ENCODE measurements around the gene MAGI2.
"Not testable (repeated sequence)": the region's sequence is repeated elsewhere in the genome, so short reads cannot be mapped to it uniquely, and the experiment has no call there.

Gene MAGI2

DNA sequence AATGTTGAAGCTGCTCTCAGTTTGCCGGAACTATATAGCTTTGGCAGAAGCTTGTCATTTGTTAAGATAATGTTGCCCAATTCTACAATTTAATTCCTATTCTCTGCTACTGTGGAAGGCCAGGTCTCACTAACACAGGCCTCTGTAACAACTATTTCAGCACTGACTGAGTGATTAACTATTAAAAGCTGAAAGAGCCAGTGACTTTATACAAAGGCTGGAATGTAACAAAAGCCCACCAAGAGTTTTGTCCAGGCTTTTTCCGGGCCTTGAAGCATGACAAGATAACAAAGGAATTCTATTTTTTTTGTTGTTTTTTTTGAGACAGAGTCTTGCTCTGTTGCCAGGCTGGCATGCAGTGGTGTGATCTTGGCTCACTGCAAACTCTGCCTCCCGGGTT is 859.3 kb downstream of the MAGI2 start:
- DNase-seq, result no peak

DNA sequence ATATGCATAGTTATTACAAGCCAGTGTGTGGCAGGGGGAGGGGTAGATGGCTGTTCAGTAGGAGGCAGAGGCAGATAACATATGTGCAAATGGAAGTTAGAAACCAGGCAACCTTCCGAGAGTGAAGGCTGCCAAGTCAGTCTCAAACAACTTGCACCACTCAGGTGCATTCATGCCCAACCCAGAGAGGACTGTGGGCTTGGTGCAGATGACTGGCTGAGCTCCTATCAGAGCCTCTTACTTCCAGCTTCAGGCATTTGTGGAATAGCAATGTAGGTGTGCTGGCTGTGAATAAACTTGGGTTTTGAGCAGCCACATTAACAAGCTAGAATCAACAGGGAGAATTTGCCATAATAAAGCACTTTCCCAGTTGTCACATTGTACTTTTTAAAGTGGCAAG is 865.1 kb downstream of the MAGI2 start:
- no peak for DNase-seq

DNA sequence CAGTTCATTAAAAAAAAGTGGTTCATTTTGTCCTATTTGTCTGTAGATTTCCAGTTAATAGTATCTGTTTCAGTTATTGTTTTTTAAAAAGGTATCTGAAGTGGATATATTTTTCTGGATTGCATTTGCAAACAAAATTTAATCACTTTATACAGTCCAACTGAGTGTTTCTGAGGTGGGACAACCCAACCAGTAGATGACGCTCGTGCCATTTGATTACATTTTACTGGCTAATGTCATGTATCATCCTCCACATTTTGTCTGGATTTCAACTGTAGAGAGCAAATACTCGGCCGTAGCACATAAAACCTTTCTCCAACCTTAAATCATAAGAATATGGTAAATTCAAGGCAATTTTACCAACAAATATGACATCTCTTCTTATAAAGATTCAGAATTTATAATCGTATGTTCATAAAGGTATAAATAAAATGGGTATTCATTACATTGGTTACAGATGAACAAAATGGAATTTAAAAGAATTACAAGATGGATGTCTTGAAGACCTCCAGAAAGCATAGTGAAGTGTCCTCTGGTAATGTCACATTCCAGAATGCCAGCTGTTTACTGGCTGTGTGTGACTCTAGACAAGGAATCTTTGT is 865.9 kb downstream of the MAGI2 start:
- DNase-seq, result peak; percentile 16

DNA sequence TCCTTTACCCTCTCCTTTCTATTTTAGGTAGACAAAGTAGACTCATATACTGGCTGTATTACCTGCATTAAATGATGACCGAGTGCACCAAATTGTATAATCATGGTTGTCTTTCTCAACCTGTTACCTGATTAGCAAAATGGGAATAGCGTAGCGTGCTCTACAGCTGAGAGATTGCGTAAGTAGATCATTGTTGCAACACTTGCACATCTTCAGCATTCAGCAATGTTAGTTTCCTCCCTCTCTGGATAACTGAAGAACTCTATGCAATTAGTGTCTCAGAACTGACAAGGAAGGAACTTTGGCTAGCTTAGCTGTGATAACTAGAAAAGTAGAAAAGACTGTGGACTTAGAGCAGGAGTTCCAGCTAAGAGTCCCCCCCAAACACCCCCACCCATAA is 867.5 kb downstream of the MAGI2 start:
- no peak for DNase-seq

DNA sequence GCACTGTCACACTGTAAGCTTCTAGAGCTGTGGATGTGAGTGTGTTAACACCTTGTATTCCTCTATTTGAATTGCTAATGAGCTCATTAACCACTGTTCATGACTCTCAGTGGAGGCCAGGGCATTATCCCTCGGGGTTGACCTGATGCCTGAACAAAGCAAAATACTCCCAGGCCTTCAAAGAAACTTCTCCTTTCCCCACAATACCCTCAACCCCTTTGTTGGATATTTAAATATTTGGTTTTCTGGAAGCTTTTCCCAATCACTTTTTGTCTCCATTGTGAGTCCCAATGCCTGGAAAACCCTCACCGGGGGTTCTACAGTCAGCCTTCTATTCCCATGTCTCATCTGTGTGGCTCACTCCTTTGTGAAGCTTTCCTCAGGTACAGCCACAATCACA is 874.8 kb downstream of the MAGI2 start:
- DNase-seq, result no peak

DNA sequence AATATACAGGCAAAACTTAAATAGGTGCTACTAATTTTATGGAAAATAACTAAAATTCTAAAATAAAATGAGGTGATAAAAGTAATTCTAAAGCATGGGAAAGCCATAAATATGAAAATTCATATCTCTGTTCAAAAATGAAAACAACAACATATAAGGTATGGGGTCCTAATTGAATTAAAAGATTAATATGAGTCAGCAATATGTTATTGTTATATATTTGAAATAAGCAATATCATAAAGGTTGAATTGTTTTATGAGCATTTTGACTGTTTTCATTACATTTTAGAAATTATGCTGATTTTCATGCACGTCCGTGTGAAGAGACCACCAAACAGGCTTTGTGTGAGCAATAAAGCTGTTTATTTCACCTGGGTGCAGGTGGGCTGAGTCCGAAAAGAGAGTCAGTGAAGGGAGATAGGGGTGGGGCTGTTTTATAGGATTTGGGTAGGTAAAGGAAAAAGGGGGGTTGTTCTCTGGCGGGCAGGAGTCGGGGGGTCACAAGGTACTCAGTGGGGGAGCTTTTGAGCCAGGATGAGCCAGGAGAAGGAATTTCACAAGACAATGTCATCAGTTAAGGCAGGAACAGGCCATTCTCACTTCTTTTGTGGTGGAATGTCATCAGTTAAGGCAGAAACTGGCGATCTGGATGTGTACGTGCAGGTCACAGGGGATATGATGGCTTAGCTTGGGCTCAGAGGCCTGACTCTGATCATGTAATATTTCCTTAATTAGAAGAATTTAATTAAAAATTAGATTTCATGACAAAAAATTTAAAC is 876.1 kb downstream of the MAGI2 start:
- DNase-seq, result not testable (repeated sequence)

DNA sequence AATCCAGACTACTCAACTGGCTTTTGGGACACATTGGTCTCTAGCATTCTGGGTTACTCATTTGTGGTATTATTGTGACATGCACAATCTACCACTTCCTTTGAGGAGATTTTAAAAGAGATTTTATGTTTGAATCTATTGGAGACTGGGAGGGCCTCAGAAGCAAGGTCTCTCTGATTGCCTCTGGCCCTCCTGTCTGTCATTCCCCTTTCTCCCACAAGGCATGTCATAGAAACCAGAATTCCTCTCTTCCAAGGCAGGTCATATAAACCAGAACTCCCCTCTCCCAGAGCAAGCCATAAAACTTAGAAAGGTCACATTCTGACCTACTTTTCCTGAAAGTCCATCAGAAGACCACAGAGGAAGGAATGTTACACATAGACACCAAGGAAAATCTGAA is 877.2 kb downstream of the MAGI2 start:
- peak; percentile 54 for DNase-seq

DNA sequence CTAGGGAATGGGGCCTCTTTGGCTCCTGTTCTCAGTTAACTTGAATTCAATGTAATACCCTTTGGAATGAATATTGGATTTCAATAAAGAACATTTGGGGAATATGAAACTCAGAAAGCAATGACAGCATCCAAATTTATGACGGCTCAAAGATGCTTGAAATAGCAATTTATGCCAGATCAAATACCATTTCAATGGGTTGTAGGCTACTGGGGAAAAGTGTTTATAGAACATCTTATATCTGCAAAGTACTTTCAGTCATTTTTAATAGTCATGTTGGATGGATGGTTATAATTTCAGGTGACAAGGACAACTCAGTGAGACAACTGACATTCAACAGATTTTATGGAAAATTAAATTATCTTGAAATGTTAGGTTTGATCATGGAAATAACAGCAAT is 882.2 kb downstream of the MAGI2 start:
- no peak for DNase-seq

DNA sequence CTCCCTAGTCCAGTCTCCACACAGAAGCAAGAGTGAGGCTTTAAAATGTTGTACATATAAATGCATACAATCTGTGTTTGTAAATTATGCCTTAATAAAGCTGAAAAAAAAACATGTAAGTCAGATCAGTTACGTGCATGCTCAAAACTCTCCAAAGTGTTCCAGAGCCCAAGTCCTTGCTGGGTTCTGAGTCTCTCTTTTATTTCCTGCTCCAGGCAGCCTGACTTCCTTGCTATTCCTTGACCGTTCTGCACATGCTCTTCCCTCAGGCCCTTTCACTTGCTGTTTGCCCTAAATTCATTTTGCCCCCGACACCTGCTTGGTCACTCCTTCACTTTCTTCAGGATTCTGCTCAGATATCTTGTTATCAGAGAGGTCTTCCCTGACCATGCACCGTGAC is 884.8 kb downstream of the MAGI2 start:
- DNase-seq, result no peak

DNA sequence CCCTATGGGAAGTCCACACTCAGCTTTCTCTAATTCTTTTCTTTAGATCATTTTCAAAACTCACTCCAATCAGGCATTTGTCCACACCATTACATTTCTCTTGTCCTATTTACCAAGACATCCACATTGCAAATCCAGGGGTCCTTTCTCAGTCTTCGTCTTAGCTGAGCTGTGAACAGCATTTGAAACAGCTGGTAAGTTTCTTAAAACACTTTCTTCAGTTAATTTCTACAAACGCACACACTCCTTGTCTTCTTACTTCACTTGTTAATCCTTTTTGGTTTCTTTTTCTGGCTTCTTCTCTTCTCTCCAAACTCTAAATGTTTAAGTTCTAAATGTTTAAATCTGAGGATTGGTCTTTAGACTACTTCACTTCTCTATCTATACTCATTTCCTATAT is 885.6 kb downstream of the MAGI2 start:
- no peak for DNase-seq

DNA sequence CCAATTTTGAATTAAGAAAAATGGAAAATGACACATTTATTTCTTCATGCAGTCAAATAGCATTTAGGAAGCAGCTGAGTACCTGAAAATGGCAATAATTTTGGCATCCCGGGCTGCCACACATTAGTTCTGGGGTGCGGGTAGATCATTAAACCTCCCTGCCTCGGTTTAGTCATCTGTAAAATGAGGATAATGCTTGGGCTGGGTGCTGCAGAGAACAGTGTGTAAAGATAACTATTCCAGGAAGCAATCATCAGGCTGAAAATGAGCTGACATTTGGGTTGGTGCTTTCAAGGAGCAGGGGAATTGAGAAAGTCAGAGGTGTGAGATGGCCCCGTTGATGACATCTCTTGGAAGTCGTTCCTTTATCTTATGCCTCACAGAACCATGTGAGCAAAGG is 887.7 kb downstream of the MAGI2 start:
- DNase-seq, result no peak

DNA sequence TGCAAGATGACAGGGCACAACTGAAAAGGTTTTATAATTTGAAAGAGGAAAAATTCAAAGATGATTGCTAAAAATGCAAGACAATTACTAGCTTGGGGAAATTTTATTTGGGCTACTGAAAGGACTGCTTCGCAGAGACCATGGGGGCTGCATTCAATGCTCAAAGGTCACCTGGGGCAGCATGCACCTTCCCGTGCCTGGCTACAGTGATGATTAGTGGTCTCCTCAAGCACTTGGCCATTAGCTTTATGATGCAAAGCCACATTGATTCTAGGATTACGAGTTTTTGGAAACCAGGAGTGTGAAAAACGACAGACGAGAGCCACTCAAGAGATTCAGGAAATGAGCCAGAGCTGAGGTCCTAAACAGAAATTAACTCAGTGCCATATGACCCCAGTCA is 890.3 kb downstream of the MAGI2 start:
- no peak for DNase-seq

DNA sequence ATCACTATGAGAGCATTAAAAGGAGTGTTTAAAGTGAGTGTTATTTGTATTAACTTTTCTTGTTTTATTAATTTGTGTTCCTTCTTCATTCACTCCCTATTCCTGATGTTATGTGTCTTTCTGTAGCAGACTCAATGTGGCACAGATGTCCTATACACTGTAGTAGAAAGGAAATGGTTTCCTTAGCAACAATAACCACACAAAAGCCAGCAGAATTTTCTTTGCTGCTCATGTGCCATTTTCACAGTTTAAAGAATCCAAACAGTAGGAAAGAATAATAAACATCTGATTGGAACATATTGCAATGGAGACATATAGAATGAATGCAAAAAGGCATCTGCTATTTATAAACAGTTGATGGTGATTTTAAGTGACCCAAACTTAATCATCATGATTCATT is 891.3 kb downstream of the MAGI2 start:
- DNase-seq, result peak; percentile 23

DNA sequence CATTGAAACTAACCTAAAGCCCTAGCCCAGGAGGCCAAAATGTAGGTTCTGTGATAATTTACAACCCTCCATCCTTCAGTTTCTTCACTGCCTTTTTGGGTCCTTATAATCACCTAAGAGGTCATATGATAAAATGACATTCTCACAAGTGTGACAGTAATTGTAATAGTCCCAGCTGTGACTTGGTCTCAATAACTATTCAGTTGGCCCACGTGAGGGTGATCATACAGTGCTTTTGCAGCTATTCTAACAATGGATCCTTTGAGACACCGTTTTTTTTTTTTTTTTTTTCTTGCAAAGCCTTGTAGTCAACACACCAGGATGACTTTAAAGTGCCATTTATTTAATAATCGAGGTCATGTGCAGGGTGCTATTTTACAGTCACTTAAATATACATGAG is 894.9 kb downstream of the MAGI2 start:
- DNase-seq, result no peak

DNA sequence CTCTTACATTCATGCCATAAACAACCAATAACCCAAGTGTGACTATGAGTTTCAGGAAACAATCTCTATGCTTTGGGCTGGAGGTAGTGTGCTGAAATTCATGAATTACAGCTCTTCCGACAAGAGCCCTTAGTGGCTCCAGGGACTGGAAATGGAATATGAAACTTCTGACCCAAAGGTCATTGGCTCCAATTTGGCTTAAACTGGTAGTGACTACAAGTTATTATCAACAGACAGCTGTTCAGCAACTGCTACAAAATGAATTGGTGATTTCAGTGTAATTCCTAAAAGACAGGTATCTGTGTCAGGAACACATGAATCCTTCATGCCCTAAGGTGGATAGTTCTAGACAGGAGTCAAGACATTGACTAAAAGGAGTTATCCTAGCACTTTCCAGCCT is 909.5 kb downstream of the MAGI2 start:
- no peak for DNase-seq

DNA sequence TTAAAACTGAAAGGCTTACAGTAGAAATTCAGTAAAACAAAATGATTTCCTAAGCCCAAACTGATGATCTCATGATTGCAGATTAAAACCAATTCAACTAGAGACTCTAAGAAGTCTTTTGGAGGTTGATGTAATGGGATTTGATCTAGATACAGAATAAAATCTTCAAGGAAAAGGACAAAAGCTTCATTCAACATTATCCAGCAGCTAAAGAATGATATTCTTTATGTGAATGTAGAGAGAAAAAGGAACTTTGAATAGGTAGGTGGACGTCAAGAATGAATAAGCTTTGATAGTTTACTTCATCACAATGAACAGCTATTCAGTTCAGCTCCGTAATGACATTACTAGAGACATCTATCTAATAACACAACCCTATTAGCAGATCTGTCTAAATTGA is 910.5 kb downstream of the MAGI2 start:
- no peak for DNase-seq

DNA sequence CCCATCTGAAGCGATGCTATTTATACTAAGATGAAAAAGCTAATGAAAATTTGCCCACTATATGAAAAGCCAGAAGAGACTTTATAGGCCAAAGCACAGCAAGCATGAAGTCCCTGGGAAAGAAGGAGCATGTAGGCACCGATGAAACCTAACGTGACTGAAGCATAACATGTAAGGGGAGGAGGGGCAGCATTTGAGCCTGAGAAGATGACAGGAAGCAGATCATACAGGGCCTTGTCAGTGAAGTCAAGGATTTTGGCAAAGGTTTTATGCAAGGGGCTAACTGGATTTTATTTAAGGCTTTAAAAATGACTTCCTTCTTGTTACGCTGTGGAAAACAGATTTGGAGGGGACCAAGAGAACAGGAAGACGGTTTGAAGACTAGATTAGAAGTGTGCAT is 910.9 kb downstream of the MAGI2 start:
- DNase-seq, result no peak

DNA sequence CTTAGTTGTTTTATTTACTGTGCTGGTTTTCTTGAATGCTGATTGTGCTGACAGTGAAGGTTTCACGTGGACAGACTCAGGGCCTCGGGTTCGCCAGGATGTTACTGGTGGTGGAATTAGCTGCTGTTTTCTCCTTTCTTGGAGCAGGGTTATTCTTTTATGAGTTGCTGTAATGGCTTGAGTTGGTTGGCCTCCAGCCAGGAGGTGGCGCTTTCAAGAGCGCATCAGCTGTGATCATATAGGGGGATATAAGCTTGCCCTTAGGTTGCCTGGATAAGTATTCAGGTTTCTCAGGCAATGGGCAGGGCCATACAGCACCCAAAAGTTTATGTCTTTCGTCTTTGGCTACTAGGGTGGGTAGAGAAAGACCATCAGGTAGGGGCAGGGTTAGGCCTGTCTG is 913.6 kb downstream of the MAGI2 start:
- DNase-seq, result no peak

DNA sequence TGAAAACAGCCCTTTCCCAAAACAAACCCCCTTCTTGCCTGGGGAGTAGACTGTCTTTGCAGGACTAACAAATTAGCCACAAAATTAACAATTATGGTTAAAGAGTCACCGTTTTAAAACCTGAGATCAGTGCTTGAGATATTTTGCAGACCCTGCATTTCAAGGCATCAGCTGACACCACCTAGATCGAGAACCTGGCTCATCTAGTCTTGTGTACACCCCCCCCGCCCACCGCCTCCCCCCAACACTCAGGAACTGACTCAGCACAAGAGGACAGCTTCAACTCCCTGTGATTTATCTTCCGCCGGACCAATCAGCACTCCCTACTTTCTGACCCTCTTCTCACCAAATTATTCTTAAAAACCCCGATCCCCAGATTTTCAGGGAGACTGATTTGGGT is 917.8 kb downstream of the MAGI2 start:
- DNase-seq, result no peak

DNA sequence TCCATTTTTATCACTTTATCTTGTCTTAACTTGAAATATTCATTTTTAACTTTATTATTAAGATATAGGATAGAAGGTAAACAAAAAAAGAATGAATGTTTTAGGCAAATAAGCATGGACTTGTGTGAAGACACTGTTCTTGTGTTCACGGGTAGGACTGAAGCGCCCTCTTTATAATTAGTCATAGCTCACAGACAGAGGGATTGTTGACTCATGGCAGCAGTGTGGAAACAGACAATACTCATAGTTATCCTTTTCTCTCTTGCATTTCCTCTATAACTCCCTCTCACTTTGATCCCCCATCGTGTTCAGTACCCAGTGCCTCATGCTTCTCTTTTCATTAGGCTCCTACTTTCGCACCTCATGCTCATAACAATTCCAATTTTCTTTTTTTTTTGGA is 923.1 kb downstream of the MAGI2 start:
- DNase-seq, result peak; percentile 81

DNA sequence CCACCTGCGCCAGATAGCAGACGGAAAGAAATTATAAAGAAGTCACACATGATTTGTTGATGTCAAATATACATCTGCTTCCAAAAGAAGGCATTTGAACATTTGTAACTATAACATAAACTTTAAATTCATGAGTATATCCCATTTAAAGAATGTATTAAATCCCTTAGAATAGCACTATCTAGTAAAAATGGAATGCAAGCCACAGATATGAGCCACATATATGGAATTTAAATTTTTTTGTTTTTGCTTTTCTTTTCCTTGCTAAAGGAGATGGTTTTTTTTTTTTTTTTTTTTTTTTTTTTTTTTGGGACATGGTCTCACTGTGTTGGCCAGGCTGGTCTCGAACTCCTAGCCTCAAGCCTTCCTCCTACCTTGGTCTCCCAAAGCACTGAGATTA is 924.1 kb downstream of the MAGI2 start:
- peak; percentile 36 for DNase-seq

DNA sequence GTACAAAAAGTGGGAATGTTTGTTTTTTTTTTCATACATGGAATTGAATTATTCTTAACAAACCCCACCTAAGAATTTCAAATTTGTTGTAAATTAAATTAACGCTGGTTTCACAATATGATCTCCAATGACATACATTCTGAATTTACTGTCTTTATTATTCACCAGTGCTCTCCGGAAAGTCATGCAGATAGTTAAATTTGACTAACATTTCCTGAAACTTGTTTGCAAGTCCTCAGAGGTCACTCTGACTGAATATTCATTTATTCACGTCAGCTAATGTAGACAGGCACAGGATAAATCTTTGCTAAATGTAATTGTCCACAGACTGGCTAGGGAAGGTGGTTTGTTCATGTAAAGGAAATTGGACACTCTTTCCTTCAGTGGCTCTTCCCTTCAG is 924.5 kb downstream of the MAGI2 start:
- no peak for DNase-seq

DNA sequence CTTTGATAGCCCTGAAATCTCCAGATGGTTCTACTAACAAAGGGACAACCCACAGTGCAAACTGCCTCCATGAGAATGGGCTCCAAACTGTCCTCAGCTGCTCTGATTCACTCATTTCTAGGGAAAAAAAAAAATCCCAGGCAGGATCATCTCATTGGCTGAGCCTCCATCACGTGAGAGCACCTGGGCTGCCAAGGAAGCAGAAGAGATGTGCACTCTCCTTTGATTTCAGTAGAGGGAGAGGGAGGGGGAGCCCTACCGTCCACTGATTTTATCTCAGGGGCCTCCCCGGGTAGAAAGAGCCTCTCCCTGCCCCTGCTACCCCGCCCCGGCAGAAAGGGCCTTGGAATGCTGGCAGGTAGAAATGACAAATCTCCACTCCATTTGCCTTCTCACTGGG is 929.5 kb downstream of the MAGI2 start:
- DNase-seq, result no peak

DNA sequence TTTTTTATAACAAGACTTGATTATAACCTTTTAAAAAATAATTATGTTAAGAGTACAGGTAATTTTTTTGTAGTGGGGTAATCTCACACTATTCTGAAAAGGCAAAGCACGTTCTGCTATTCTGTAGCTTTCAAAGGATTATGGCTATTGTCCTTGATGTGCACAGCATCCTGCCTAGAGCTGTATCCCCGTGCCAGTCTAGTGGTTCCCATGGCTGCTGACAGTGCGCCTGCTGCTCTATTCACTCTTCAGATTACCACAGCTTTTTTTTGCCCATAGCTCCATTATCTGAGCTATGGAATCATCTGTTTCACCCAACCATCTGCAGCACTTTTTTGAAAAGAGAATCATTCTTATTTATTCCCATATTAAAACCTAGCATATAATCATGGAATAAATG is 931.5 kb downstream of the MAGI2 start:
- DNase-seq, result no peak

DNA sequence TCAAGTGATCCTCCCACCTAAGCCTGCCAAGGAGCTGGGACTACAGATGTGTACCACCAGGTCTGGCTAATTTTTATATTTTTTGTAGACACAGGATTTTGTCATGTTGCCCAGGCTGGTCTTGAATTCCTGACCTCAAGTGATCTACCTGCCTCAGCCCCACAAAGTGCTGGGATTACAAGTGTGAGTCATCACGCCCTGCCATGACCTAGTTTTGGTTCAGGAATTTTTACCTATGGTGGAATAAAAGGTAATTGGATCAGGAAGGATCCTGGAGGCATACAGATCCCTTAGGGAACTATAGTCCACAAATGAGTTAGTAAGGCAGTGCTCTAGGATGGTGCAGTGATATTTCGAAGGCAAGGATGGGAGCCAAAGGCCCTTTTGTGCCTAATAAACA is 937.0 kb downstream of the MAGI2 start:
- no peak for DNase-seq
